ENCODE data around the gene AGRP. TPM values are rescaled to one million over a fixed set of nuclear protein-coding genes. Genes with fewer than 3 reads are reported as not detected.
A peak's percentile ranks its signal among the peaks of the same experiment; 100 is the strongest.

AGRP gene
- total RNA-seq, 2 experiments from 2014 or later: not detected

- ChIA-PET POLR2A (no interaction called here), CTCF (interaction anchor here (0.6 to 2.9 kb wide), 10 partner anchors 9 to 370 kb away, joined by 3 to 22 read pairs (median 5); partner anchors contain the start of gene ATP6V0D1)
- Mint-ChIP-seq H3K9me3 (no peaks in the 10 kb centered on the region), H3K36me3 (ENCODE audit: low read depth) (peaks cover 3% of the 10 kb centered on the region), H3K4me1 (peaks cover 6% of the 10 kb centered on the region), H3K4me3 (no peak overlapping the region), H3K27ac (no peak overlapping the region), H3K27me3 (no peaks in the 10 kb centered on the region)
- DNase-seq: no peak
Observed at GRCh38 chr16:67445913-67446907, 37.1 kb downstream of the AGRP start.

GRCh38 chr16:67445441-67445912, 37.9 kb downstream of the AGRP start:
- POLR2A ChIA-PET: no interaction called here
- no peak for DNase-seq
- CTCF ChIA-PET: interaction anchor here (0.6 to 6.1 kb wide), 9 partner anchors 10 to 371 kb away, joined by 3 to 29 read pairs (median 5); partner anchors contain the start of gene ATP6V0D1

GRCh38 chr16:67445126-67445426, 38.3 kb downstream of the AGRP start:
- POLR2A ChIA-PET: no interaction called here
- H3K27ac Mint-ChIP-seq: no peak overlapping the region
- CTCF ChIA-PET: interaction anchor here (0.7 to 6.1 kb wide), 7 partner anchors 10 to 36 kb away, joined by 3 to 29 read pairs (median 4); partner anchors contain the start of gene ATP6V0D1
- no peak for DNase-seq
- H3K36me3 Mint-ChIP-seq (ENCODE audit: low read depth): peaks cover 3% of the 10 kb centered on the region
- no peaks in the 10 kb centered on the region for H3K9me3 Mint-ChIP-seq
- H3K4me1 Mint-ChIP-seq: peaks cover 6% of the 10 kb centered on the region
- no peak overlapping the region for H3K4me3 Mint-ChIP-seq
- no peaks in the 10 kb centered on the region for H3K27me3 Mint-ChIP-seq

More at GRCh38 chr16:67445441-67445912, 37.9 kb downstream of the AGRP start:
- Mint-ChIP-seq H3K9me3 (no peaks in the 10 kb centered on the region), H3K36me3 (ENCODE audit: low read depth) (peaks cover 3% of the 10 kb centered on the region), H3K27ac (no peak overlapping the region), H3K4me3 (no peak overlapping the region), H3K27me3 (no peaks in the 10 kb centered on the region), H3K4me1 (peaks cover 6% of the 10 kb centered on the region)

GRCh38 chr16:67444259-67445125, 38.9 kb downstream of the AGRP start:
- no peak overlapping the region for H3K27ac Mint-ChIP-seq
- CTCF ChIA-PET: interaction anchor here (1.0 to 6.1 kb wide), 6 partner anchors 9 to 36 kb away, joined by 3 to 29 read pairs (median 5); partner anchors contain the start of genes ATP6V0D1 and ZDHHC1

GRCh38 chr16:67443265-67443664, 40.1 kb downstream of the AGRP start:
- H3K4me3 Mint-ChIP-seq: no peak overlapping the region
- DNase-seq: no peak
- CTCF ChIA-PET: interaction anchor here (0.9 to 6.1 kb wide), 3 partner anchors 13 to 78 kb away, joined by 4 to 29 read pairs (median 6); no protein-coding TSS in a partner anchor
- peaks cover 6% of the 10 kb centered on the region for H3K4me1 Mint-ChIP-seq
- peaks cover 3% of the 10 kb centered on the region for H3K36me3 Mint-ChIP-seq (ENCODE audit: low read depth)
- H3K27ac Mint-ChIP-seq: peak overlapping the region; percentile 28
- H3K9me3 Mint-ChIP-seq: no peaks in the 10 kb centered on the region
- POLR2A ChIA-PET: no interaction called here
- H3K27me3 Mint-ChIP-seq: no peaks in the 10 kb centered on the region

More at GRCh38 chr16:67444259-67445125, 38.9 kb downstream of the AGRP start:
- Mint-ChIP-seq H3K4me1 (peaks cover 6% of the 10 kb centered on the region), H3K4me3 (no peak overlapping the region), H3K27me3 (no peaks in the 10 kb centered on the region), H3K36me3 (ENCODE audit: low read depth) (peaks cover 3% of the 10 kb centered on the region), H3K9me3 (no peaks in the 10 kb centered on the region)
- no peak for DNase-seq
- POLR2A ChIA-PET: no interaction called here

- H3K4me1 Mint-ChIP-seq: peaks cover 5% of the 10 kb centered on the region
- CTCF ChIA-PET: interaction anchor here (0.6 to 6.1 kb wide), 5 partner anchors 10 to 78 kb away, joined by 3 to 29 read pairs (median 3); no protein-coding TSS in a partner anchor
- DNase-seq: no peak
- H3K36me3 Mint-ChIP-seq (ENCODE audit: low read depth): peaks cover 1% of the 10 kb centered on the region
- H3K4me3 Mint-ChIP-seq: no peak overlapping the region
- no peak overlapping the region for H3K27ac Mint-ChIP-seq
- POLR2A ChIA-PET: no interaction called here
- no peaks in the 10 kb centered on the region for H3K9me3 Mint-ChIP-seq
- no peaks in the 10 kb centered on the region for H3K27me3 Mint-ChIP-seq
Observed at GRCh38 chr16:67442581-67443255, 40.6 kb downstream of the AGRP start.

GRCh38 chr16:67441907-67442306, 41.4 kb downstream of the AGRP start:
- Mint-ChIP-seq H3K9me3 (no peaks in the 10 kb centered on the region), H3K36me3 (ENCODE audit: low read depth) (no peaks in the 10 kb centered on the region), H3K27ac (no peak overlapping the region), H3K27me3 (no peaks in the 10 kb centered on the region), H3K4me1 (no peaks in the 10 kb centered on the region), H3K4me3 (no peak overlapping the region)
- ChIA-PET CTCF (interaction anchor here (1.0 to 6.1 kb wide), 3 partner anchors 11 to 22 kb away, joined by 3 to 29 read pairs (median 3); no protein-coding TSS in a partner anchor), POLR2A (no interaction called here)
- no peak for DNase-seq

GRCh38 chr16:67441271-67441753, 42.0 kb downstream of the AGRP start:
- ChIA-PET POLR2A (no interaction called here), CTCF (interaction anchor here (0.9 to 6.1 kb wide), 3 partner anchors 9 to 23 kb away, joined by 3 to 29 read pairs (median 3); no protein-coding TSS in a partner anchor)
- Mint-ChIP-seq H3K27ac (no peak overlapping the region), H3K27me3 (no peaks in the 10 kb centered on the region), H3K9me3 (no peaks in the 10 kb centered on the region), H3K4me1 (no peaks in the 10 kb centered on the region), H3K36me3 (ENCODE audit: low read depth) (no peaks in the 10 kb centered on the region), H3K4me3 (no peak overlapping the region)
- DNase-seq: no peak

GRCh38 chr16:67438824-67439393, 44.4 kb downstream of the AGRP start:
- no peaks in the 10 kb centered on the region for H3K9me3 Mint-ChIP-seq
- no peak overlapping the region for H3K4me3 Mint-ChIP-seq
- ChIA-PET POLR2A (no interaction called here), CTCF (interaction anchor here (0.6 to 2.7 kb wide), 4 partner anchors 9 to 141 kb away, joined by 4 to 13 read pairs (median 4); no protein-coding TSS in a partner anchor)
- H3K27ac Mint-ChIP-seq: no peak overlapping the region
- H3K36me3 Mint-ChIP-seq (ENCODE audit: low read depth): no peaks in the 10 kb centered on the region
- no peak for DNase-seq
- no peaks in the 10 kb centered on the region for H3K27me3 Mint-ChIP-seq
- no peaks in the 10 kb centered on the region for H3K4me1 Mint-ChIP-seq

- no peak overlapping the region for H3K27ac Mint-ChIP-seq
- H3K36me3 Mint-ChIP-seq (ENCODE audit: low read depth): no peaks in the 10 kb centered on the region
- H3K27me3 Mint-ChIP-seq: no peaks in the 10 kb centered on the region
- no peaks in the 10 kb centered on the region for H3K4me1 Mint-ChIP-seq
- no peaks in the 10 kb centered on the region for H3K9me3 Mint-ChIP-seq
- POLR2A ChIA-PET: no interaction called here
- CTCF ChIA-PET: interaction anchor here (1.1 to 2.7 kb wide), 3 partner anchors 10 to 194 kb away, joined by 3 to 13 read pairs (median 4); no protein-coding TSS in a partner anchor
- DNase-seq: no peak
- H3K4me3 Mint-ChIP-seq: no peak overlapping the region
Observed at GRCh38 chr16:67438098-67438791, 45.1 kb downstream of the AGRP start.

GRCh38 chr16:67437513-67437912, 45.8 kb downstream of the AGRP start:
- Mint-ChIP-seq H3K27ac (peak overlapping the region; percentile 37), H3K36me3 (ENCODE audit: low read depth) (no peaks in the 10 kb centered on the region), H3K9me3 (no peaks in the 10 kb centered on the region), H3K27me3 (peaks cover 2% of the 10 kb centered on the region), H3K4me1 (no peaks in the 10 kb centered on the region), H3K4me3 (no peak overlapping the region)
- POLR2A ChIA-PET: no interaction called here
- CTCF ChIA-PET: interaction anchor here (1.1 kb wide), 1 partner anchor 193 kb away, joined by 3 read pairs; no protein-coding TSS in a partner anchor
- no peak for DNase-seq

Data from activated CD4-positive, alpha-beta T cell treated with anti-CD3 and anti-CD28 coated beads, Interleukin-2, amount 10 ng/mL, durations not matched to agents 7 days and 5 days (primary cell).